Upper lobe of right lung (tissue), 1 donor: Measurements from ENCODE around the gene ATP1A4. TPM values are rescaled to one million over a fixed set of nuclear protein-coding genes. Genes with fewer than 3 reads are reported as not detected.

Experiments
- ATAC-seq: fragments of 200-7000 bp; cut with Tn5 transposase; one replicate; pipeline ENCODE4 v1.9.1; 2020; ENCODE audit warnings: mild to moderate bottlenecking, moderate library complexity
- DNase-seq: peaks from one replicate; pipeline ENCODE4 v3.0.0-alpha.2; 2020
- H3K27ac ChIP-seq: fragments of 200-600 bp; one replicate; pipeline ENCODE4 v1.8.0; 2022
- H3K27me3 ChIP-seq: fragments of 200-600 bp; one replicate; pipeline ENCODE4 v1.8.0; 2022; ENCODE audit warnings: mild to moderate bottlenecking
- H3K36me3 ChIP-seq: fragments of 200-600 bp; one replicate; pipeline ENCODE4 v1.8.0; 2022
- H3K4me1 ChIP-seq: fragments of 200-600 bp; one replicate; pipeline ENCODE4 v1.8.0; 2022
- H3K4me3 ChIP-seq: fragments of 200-600 bp; one replicate; pipeline ENCODE4 v1.8.0; 2022; ENCODE audit warnings: mild to moderate bottlenecking
- H3K9me3 ChIP-seq: fragments of 200-600 bp; one replicate; pipeline ENCODE4 v1.8.0; 2022
- intact Hi-C: fragments of 100-400 bp; cut with DNase I; formaldehyde crosslinking; loops from one replicate; pipeline ENCODE4 v1.11.0; 2022
- total RNA-seq: library from RNA; stranded (reverse); fragmentation: NEBNext Ultra II Directional; extraction: Animal tissue kit (Norgen Biotek cat#: 25700); gene quantifications from one replicate; pipeline ENCODE4 v1.2.1, GENCODE V29; 2021
- TF ChIP-seq, protein P1 (sequence below): fragments of 200-600 bp; IDR thresholded peaks from one replicate; pipeline ENCODE4 v1.8.0; 2022; ENCODE audit warnings: antibody characterized with exemption
- donor health status: DM: no; HTN: yes; CAD: no; lungs with severe emphysema.

The ATP1A4 gene
- total RNA-seq, 1 donor from 2014 or later, result 0.96 TPM

DNA sequence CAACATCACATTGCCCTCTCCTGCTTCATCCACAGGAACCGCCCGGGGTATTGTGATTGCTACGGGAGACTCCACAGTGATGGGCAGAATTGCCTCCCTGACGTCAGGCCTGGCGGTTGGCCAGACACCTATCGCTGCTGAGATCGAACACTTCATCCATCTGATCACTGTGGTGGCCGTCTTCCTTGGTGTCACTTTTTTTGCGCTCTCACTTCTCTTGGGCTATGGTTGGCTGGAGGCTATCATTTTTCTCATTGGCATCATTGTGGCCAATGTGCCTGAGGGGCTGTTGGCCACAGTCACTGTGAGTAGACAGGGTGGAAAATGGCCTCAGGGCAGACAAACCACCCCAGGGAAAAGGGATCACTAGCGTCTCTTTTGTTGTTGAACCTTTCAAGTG lies 12.7 kb downstream of the ATP1A4 start:
- Histone ChIP-seq H3K36me3 (no peaks in the 10 kb centered on the region), H3K27ac (no peak overlapping the region), H3K4me3 (no peak overlapping the region), H3K4me1 (peaks cover 8% of the 10 kb centered on the region), H3K9me3 (no peaks in the 10 kb centered on the region), H3K27me3 (peaks cover 5% of the 10 kb centered on the region)
- intact Hi-C loops, result no loop called here
- no peak for DNase-seq
- TF ChIP-seq, protein P1, sequence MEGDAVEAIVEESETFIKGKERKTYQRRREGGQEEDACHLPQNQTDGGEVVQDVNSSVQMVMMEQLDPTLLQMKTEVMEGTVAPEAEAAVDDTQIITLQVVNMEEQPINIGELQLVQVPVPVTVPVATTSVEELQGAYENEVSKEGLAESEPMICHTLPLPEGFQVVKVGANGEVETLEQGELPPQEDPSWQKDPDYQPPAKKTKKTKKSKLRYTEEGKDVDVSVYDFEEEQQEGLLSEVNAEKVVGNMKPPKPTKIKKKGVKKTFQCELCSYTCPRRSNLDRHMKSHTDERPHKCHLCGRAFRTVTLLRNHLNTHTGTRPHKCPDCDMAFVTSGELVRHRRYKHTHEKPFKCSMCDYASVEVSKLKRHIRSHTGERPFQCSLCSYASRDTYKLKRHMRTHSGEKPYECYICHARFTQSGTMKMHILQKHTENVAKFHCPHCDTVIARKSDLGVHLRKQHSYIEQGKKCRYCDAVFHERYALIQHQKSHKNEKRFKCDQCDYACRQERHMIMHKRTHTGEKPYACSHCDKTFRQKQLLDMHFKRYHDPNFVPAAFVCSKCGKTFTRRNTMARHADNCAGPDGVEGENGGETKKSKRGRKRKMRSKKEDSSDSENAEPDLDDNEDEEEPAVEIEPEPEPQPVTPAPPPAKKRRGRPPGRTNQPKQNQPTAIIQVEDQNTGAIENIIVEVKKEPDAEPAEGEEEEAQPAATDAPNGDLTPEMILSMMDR, result no peak
- ATAC-seq, result no peak

- no peaks in the 10 kb centered on the region for H3K9me3 ChIP-seq
- TF ChIP-seq, protein P1, result no peak
- peaks cover 5% of the 10 kb centered on the region for H3K27me3 ChIP-seq
- no peaks in the 10 kb centered on the region for H3K36me3 ChIP-seq
- ATAC-seq (peak; percentile 81), DNase-seq (peak; percentile 80)
- intact Hi-C loops, result no loop called here
- H3K27ac ChIP-seq, result no peak overlapping the region
- H3K4me3 ChIP-seq, result no peak overlapping the region
- peaks cover 8% of the 10 kb centered on the region for H3K4me1 ChIP-seq
These were observed 14.9 kb downstream of the ATP1A4 start for GRCh38 chr1:160166166-160166868.

DNA sequence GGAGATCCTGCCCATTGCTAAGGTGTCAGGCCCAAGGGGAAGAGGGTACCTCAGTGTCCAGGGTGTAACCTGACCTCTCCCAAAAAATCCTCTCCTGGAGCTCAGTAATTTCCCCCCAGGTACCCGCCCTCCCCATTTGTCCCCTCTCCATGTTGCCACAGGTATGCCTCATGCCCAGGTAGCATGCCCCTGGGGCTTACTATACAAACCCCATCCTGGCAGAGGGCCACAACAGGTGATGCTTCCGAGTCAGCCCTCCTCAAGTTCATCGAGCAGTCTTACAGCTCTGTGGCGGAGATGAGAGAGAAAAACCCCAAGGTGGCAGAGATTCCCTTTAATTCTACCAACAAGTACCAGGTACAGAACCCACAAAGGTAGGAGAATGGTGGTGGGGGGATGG lies 15.7 kb downstream of the ATP1A4 start:
- no peak overlapping the region for H3K4me3 ChIP-seq
- H3K27me3 ChIP-seq, result peaks cover 5% of the 10 kb centered on the region
- TF ChIP-seq, protein P1, result no peak
- no peaks in the 10 kb centered on the region for H3K36me3 ChIP-seq
- no peaks in the 10 kb centered on the region for H3K9me3 ChIP-seq
- intact Hi-C loops, result no loop called here
- no peak for DNase-seq
- ATAC-seq, result no peak
- no peak overlapping the region for H3K27ac ChIP-seq
- H3K4me1 ChIP-seq, result peaks cover 8% of the 10 kb centered on the region

GRCh38 chr1:160167580-160167979 lies 16.2 kb downstream of the ATP1A4 start:
- DNase-seq (no peak), ATAC-seq (no peak)
- Histone ChIP-seq H3K27ac (no peak overlapping the region), H3K4me1 (peaks cover 6% of the 10 kb centered on the region), H3K27me3 (peaks cover 5% of the 10 kb centered on the region), H3K9me3 (no peaks in the 10 kb centered on the region), H3K36me3 (no peaks in the 10 kb centered on the region), H3K4me3 (no peak overlapping the region)
- intact Hi-C loops, result no loop called here
- TF ChIP-seq, protein P1, result no peak

DNA sequence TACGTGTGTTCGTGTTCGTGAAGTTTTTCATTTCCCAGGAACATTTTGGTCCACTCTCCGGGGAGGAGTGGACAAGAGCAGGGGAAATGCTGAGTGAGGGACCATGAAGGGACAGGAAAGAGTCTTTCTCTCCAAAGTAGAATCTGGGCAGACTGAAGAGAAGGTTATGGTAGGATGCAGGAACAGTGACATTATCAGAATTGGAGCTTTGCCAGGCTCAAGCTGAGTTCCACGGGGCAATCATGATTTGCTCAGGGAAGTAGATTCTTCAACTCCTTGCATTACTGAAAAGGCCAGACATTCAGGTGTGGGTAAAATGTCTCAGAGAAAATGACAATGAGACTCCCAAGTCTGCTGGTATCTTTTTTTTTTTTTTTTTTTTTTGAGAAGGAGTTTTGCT lies 16.6 kb downstream of the ATP1A4 start:
- Histone ChIP-seq H3K27me3 (peaks cover 5% of the 10 kb centered on the region), H3K9me3 (no peaks in the 10 kb centered on the region), H3K4me3 (no peak overlapping the region), H3K4me1 (peaks cover 1% of the 10 kb centered on the region), H3K36me3 (no peaks in the 10 kb centered on the region), H3K27ac (no peak overlapping the region)
- ATAC-seq, result no peak
- TF ChIP-seq, protein P1, result no peak
- no peak for DNase-seq
- intact Hi-C loops, result no loop called here
